Cerebellar nuclear complex (tissue), 1 donor: ENCODE data around the gene PTBP3.
"Not testable (repeated sequence)": the region's sequence is repeated elsewhere in the genome, so short reads cannot be mapped to it uniquely, and the experiment has no call there.

ENCODE experiments used
- DNase-seq, 2 experiments: peaks; one replicate each; lab custom pipeline; 2025; lab: John Stamatoyannopoulos, UW

The PTBP3 gene

GRCh38 chr9:112268413-112268812 is 65.0 kb downstream of the PTBP3 start:
- no peak for DNase-seq

GRCh38 chr9:112267086-112267485 is 66.3 kb downstream of the PTBP3 start:
- not testable (repeated sequence) for DNase-seq

- DNase-seq = no peak
Observed at GRCh38 chr9:112265391-112265790, 68.0 kb downstream of the PTBP3 start.

DNA sequence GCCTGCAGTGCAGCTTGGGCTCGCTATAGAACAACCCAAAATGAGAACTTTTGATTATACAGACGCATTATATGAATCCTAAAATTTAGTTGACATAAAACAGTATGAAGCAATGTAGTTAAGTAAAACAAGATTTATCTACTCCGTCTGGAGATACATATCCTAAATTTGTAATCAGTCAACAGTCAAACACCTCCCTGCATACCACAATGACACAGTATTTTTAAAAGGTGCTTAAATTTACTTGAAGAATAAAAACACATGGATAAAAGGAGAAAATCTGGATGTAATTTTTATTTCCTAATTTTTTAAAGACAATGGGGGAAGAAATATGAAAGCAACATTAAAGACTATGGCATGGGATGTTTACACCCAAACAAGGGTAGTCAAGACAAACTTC is 70.8 kb downstream of the PTBP3 start:
- no peak for DNase-seq

DNA sequence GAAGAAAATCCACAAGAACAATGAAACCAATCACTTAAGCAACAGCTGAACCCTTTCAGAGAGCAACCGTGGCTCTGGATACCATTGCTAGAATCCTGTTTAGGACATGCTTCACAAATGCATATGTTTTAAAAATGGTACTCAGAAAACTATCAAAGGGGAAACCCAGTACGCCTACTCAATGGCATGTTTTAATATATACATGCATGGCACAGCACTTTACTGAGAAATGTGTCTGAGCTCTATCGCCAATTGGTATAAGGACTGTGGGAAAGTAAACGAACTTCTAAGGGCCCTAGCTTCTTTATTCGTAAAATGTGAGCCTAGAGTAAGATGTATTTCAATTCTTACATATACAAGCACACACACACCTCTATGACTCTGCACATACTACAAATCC is 72.3 kb downstream of the PTBP3 start:
- DNase-seq = no peak

DNA sequence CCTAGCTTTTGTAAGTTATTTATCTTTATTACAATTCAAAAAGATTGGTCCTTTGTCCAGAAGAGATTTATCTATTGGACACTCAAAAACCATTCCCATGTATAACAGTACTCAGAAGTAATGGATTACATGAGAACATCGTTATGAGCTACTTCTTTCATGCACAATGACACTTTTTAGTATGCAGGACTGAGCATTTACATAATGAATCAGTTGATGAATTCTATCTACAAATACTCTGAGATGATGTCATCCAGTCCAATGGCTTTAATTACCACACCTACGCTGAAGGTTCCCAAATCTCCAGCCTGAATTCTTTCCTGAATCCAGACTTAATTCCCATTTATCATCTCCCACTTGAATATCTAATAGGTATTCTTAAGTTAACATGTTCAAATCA is 75.3 kb downstream of the PTBP3 start:
- no peak for DNase-seq

GRCh38 chr9:112252194-112252593 is 81.2 kb downstream of the PTBP3 start:
- no peak for DNase-seq

DNA sequence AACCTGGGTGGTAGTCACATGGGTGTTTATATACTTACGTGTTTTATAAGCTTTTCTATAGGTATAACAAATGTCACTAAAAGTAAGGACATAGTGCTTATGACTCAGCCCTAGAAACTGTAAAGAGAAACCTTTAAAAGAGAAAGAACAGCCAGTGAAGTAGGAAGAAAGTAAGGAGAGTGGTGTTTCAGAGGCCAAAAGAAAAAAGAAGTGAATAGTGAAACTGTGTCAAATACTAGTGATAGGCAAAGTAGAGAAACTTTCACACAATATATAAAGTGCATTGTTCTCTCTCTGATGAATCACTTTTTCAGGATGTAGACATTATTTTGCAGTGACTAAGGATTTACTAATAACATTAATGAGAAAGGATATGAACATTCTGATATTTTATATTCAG is 84.1 kb downstream of the PTBP3 start:
- DNase-seq = no peak

DNA sequence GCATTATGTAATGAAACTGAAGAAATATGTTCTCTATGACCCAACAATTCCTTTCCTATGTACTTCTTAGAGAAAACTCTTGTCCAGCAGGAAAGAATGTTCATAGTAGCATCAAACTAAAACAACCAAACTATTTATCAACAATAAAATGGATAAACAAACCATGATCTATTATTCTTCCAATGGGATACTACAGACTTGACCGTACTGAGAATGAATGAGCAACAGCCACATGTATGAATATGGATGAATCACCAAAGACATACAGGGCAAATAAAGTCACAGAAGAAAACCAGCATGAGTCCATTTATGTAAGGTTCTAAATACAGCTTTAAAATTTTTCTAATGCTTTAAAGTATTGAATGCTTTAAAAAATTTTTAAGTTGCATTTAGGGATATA is 84.7 kb downstream of the PTBP3 start:
- no peak for DNase-seq

DNA sequence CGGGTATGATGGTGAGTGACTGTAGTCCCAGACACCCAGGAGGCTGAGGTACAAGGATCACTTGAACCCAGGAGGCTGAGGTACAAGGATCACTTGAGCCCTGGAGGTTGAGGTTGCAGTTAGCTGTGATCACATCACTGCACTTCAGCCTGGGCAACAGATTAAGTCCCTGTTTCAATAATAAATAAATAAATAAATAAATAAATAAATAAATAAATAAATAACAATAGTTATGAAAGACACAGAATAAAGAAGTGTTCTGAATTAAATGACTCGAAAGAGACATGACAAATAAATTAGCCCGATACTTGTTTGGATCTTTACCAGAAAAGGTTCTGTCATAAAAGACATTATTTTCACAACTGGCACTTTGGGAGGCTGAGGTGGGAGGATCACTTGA is 86.3 kb downstream of the PTBP3 start:
- DNase-seq = no peak

DNA sequence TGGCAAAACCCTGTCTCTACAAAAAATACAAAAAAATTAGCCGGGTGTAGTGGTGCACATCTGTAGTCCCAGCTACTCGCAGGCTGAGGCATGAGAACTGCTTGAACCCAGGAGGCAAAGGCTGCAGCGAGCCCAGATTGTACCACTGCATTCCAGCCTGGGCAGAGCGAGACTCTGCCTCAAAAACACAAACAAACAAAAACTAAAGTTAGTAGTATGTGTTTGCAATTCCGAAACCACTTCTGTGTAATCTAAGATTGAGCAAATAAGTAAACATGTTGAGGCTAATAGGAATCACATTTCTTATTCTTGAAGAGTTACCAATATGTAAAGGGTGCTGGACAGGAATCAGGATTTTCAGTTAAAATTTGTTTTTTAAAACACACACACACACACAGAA is 88.3 kb downstream of the PTBP3 start:
- DNase-seq = no peak

DNA sequence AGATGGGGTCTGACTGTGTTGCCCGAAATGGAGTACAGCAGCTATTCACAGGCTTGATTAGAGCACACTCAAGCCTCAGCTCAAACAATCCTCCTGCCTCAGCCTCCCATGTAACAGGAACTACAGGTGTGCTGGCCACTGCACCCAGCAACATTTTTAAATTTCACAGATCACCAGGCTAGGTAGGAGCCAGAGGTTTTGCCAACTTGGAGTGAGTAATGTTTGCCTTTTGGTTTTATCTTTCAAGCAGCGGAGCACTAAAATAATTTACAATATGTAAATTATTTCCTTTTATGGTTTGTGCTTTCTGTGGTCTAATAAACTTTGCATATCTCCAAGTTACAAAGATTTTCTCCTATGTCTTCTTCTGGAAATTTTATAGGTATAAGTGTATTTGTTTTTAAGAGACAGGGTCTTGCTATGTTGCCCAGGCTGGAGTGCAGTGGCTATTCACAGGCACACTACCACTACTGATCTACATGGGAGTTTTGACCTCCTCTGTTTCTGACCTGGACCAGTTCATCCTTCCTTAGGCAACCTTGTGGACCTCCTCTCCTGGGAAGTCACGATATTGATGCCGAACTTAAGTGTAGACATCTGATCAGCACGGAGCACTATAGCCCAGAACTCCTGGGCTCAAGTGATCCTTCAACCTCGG is 91.1 kb downstream of the PTBP3 start:
- no peak for DNase-seq

DNA sequence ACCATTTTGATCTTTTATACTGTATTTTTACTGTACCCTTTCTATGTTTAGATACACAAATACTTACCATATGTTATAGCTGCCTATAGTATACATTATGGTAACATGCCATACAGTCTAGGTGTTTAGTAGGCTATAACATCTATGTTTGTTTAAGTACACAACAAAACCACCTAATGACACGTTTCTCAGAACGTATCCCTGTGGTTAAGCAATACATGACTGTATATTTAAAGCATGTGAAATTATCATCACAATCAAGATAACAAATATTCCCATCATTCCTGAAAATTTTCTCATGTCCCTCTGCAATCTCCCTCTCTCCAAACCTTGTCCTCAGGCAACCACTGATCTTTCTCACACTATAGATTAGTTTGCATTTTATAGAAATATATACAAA is 91.9 kb downstream of the PTBP3 start:
- DNase-seq = no peak

DNA sequence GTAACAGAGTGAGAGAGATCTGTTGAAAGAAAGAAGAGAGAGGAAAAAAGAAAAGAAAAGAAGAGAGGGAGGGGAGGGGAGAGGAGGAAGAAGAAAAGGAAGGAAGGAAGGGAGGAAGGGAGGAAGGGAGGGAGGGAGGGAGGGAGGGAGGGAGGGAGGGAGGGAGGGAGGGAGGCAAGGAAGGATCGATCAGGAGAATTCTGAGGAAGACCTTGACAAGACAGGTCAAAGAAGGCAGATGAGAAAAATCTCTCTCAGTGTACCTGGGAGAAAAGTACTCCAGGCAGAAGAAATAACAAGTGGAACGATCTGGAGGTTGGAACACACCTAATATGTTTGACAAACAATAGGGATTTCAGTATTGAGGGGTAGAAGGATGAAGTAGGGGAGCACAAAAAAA is 93.7 kb downstream of the PTBP3 start:
- no peak for DNase-seq

- no peak for DNase-seq
Observed at GRCh38 chr9:112239284-112239683, 94.1 kb downstream of the PTBP3 start.

DNA sequence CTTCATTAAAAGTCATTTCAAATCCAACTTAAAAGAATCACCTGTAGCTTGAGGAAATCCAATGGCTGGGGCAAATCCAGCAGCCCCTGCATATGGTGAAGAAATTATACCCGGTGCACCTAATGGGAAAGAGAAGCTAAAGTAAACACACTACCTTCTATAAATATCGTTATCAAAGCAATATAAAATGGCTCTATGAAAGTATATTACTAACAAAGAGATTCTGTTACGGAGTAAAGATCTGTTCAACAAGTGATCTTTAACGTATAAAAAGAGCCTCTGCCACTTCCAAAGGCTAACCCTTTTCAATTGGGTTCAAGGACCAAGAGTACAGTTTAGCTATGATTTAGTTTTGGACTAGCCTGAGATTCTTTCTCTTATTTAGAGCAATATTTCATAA is 98.6 kb downstream of the PTBP3 start:
- no peak for DNase-seq

GRCh38 chr9:112233769-112234168 is 99.7 kb downstream of the PTBP3 start:
- DNase-seq = no peak

DNA sequence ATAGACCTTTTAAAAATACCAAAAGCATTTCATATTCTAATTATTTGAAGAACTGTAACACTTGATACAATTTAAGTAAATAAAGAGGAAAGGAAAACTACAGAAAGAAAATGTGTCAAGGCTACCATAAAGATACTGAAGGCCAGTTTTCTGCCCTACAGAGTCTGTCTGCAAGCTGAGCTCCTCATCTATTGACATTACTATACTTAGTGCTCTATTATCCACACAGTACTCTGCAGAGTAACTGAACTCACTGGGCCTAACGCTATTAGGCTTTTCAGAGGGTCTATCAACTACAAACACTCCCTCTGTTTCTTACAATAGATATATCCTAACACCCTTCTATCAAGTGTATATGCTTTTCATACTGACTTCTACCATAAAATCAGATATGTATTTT is 101.2 kb downstream of the PTBP3 start:
- DNase-seq = no peak

GRCh38 chr9:112226091-112226490 is 107.3 kb downstream of the PTBP3 start:
- no peak for DNase-seq

GRCh38 chr9:112224401-112225289 is 108.8 kb downstream of the PTBP3 start:
- no peak for DNase-seq

DNA sequence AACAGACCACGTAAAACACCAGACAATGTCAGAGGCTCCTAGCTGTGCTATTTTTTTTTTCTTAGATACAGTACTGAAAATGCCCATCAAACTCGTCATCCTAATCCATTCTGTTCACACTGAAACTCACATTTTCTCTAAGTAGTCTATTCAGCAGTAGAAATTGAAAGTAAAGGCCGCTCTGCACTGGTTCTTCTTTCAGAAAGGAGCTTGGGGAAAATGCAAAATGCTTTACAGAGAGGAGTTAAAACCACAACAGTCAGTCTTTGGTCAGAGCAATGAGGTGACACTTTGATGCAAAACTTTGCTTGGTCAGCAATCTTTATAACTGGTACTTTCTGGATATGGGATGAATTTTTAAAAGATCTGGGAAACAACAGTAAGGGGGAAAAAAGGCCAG is 114.5 kb downstream of the PTBP3 start:
- no peak for DNase-seq

- no peak for DNase-seq
Observed at GRCh38 chr9:112212926-112213325, 120.5 kb downstream of the PTBP3 start.

GRCh38 chr9:112207451-112207850 is 126.0 kb downstream of the PTBP3 start:
- no peak for DNase-seq

DNA sequence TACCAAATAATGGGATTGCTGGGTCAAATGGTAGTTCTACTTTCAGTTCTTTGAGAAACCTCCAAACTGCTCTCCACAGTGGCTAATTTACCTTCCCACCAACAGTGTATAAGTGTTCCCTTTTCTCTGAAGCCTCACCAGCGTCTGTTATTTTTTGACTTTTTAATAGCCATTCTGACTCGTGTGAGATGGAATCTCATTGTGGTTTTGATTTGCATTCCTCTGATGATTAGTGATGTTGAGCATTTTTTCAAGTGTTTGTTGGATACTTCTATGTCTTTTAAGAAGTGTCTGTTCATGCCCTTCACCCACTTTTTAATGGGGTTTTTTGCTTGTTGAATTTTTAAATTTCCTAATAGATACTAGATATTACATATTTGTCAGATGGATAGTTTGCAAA is 129.9 kb downstream of the PTBP3 start:
- no peak for DNase-seq
